NCI-H510A treated with DMSO at 0.1 percent for 48 hours (cell line): Measurements from ENCODE around the gene POLR2J3.
"Not testable (repeated sequence)": the region's sequence is repeated elsewhere in the genome, so short reads cannot be mapped to it uniquely, and the experiment has no call there.

Source experiments
- DNase-seq: peaks from one replicate; lab custom pipeline; 2025; lab: John Stamatoyannopoulos, UW

The POLR2J3 gene

DNA sequence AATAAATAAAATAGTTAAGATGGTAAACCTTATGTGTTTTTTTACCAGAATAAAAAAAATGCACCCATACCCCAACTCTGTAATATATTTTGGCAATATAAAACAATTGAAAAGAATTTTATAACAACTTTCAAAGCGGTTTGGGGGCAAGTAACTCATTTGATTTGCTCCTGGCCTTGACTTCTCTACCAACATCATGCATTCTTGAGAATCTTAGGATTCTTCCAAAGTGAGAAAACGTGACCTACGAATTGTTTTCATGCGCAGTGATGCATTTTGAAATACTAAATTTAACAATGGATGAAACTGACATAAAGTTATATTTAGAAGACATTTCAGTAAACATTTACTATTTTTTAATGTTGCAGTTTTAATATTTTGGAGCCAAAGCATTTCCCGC lies 51.6 kb downstream of the POLR2J3 start:
- not testable (repeated sequence) for DNase-seq

DNA sequence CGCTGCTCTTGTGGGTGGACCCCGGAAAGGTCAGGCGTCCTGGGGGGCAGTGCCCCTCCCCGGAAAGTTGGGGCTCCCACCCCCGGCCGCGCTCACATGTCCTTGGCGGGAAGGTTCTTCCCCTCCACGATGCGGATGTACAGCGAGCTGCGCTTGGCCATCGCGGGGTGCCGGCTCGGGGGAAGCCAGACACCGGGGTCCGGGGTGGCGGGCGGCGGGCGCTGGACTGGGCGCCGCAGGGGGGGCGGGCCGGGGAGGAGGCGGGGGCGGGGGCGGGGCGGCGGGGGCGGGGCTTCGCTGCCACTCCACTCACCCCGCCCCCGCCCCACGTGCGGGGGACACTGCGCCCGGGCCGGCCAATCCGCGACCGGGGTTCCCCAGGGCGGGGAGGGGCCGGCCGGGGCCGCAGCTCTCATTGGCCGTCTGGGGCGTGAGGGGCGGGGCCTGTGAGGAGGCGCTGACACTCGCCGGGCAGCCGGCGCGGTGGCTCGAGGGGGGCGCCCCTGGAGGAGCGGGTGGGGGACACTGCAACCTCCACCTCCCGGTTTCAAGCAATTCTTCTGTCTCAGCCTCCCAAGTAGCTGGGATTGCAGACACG lies 54.7 kb downstream of the POLR2J3 start, which contains the start of gene RASA4B:
Gene RASA4B, minus strand, starts transcription at position 228 of the 598 bp plus-strand sequence. Its CDS starts 67 bp downstream, at position 161.
- DNase-seq: not testable (repeated sequence)
